NCI-H2227 (cell line): ENCODE measurements around the gene SPATA9.

Experiments
- DNase-seq: peaks from one replicate; lab custom pipeline; 2025; ENCODE audit not compliant: unreplicated experiment; lab: John Stamatoyannopoulos, UW

SPATA9 gene, protein sequence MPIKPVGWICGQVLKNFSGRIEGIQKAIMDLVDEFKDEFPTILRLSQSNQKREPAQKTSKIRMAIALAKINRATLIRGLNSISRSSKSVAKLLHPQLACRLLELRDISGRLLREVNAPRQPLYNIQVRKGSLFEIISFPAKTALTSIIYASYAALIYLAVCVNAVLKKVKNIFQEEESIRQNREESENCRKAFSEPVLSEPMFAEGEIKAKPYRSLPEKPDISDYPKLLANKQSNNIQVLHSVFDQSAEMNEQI

GRCh38 chr5:95682891-95683290, at the start of gene SPATA9:
Gene SPATA9, minus strand, starts transcription at chr5:95682991. Its CDS starts 137 bp downstream, at chr5:95682854.
- DNase-seq = no peak

DNA sequence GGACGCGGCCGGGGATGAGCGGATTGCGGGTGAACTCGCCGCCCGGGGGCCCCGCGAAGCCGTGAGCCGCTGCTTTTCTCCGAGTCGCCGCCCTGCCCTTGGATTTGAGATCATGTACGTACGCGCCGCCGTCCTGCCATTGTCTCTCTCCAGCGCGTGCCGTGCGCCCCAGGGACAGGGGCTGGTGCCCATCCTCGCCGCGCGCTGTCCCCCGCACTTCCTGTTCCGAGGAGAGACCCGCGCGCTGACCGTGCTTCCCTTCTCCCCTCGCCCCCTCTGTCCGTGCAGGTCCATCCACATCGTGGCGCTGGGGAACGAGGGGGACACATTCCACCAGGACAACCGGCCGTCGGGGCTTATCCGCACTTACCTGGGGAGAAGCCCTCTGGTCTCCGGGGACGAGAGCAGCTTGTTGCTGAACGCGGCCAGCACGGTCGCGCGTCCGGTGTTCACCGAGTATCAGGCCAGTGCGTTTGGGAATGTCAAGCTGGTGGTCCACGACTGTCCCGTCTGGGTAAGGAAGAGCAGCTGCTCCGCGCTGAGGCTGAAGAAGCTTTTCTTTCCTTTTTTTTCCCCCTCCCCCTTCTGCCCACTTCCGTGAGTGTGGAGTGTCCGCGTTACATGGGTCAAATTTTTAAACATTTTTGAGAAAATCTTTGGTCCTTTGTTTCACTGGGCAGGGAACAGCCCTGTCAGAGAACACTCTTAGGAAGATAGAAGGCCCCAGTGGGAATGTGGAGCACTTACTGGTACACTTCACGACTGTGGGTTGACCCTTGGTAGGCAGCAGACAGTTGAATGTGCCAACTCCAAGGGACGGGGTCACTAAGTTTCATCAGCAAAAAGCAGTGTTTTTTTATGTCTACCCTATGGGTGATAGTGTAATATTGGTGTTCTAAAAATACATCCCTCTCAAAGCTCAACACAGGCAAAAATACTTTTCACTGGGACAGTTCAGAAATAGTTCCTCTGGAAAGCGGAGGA, 49.1 kb upstream of the SPATA9 start:
- peak; percentile 57 for DNase-seq

DNA sequence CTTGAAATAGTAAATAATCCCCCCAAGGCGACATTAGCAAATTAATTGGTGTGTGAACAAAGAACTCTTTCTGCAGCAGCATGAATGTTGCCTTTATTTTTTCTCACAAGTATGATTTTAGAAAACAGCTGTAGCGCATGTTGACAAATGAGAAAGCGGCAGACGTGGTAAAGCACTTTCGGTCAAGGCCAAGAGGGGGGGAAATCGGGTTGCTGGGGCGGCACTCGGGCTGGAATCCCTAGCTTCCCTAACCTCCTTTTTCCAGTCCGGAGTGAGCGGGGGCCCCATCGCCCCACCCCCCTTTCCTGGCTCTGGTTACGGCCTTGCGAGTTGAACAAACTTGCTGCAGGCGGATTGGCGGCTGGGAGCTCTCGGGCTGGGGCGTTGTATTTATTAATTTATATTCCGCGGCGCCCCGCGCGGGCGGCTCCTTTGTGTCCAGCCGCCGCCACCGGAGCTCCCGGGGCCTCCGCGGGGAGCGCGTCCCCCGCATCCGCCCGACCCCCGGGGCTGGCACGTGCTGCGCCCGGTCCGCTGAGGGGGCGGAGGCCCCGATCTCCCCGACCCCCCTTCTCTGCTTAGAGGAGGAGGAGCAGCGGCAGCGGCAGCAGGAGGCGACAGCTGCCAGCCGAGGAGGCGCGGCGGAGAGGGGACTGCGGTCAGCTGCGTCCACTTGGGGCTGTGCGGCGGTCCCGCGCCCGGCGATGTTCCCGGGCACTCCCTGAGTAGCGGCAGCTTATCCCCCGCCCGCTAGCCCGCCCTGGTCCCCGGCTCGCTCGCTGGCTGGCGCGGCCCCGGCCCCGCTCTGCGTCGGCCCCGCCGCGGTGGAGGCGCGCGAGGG, 48.2 kb upstream of the SPATA9 start, which contains the start of gene RHOBTB3:
RHOBTB3 (plus strand) TSS at position 607 of the 841 bp plus-strand sequence. CDS start 347 bp downstream, outside the sequence.
- peak; percentile 87 for DNase-seq

GRCh38 chr5:95730011-95730700, 47.4 kb upstream of the SPATA9 start:
- DNase-seq = no peak

DNA sequence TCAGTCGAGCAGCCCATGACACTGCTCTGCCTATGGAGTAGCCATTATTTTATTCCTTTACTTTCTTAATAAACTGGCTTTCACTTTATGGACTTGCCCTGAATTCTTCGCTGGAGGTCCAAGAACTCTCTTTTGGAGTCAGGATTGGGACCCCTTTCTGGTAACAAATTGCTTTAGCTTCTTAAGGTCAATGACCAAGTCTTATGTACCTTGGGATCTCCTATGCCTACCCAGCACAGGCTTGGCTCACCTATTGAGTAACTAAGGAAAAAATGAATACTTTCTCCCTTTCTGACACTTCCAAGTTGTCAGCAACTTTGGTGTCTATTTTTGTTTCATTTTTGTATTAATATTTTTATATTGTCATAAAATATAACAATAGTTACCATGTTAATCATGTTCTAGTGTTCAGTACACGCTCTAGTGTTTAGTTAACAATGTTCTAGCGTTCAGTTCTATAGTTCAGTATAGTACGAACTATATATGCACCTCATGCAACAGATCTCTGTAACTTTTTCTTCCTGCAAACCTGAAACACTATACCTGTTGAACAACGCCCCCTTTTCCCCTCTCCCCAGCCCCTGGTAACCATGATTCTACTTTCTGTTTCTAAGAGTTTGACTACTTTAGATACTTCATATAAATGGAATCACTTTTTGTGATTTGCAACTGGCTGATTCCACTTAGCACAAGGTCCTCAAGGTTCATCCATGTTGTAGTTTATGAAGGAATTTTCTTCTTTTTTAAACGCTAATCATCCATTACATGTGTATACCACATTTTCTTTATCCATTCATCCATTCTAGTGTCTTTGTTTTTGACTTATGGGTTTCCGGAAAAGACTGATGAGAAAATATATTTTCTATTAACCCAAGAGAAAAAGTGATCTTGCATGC, 46.6 kb upstream of the SPATA9 start:
- DNase-seq = no peak

GRCh38 chr5:95728494-95729114, 45.8 kb upstream of the SPATA9 start:
- DNase-seq = no peak

DNA sequence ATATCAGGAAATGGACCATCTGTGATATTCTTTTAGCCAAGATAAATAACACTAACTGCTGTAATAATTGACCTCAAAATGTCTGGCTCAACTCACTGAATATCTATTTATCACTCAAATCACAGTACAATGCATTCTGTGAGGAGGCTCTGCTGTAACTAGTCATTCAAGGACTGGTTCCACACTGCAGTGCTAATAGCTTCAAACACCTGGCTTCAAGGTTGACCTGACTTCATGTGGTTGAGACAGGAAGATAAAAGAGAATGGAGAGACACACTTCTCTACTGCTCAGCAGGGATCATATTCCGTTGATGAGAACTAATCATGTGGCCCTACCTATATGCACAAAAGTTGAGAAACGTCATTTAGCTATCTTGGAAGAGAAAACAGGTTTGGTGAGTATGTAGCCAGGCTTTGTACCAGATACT, 45.0 kb upstream of the SPATA9 start:
- peak; percentile 21 for DNase-seq

DNA sequence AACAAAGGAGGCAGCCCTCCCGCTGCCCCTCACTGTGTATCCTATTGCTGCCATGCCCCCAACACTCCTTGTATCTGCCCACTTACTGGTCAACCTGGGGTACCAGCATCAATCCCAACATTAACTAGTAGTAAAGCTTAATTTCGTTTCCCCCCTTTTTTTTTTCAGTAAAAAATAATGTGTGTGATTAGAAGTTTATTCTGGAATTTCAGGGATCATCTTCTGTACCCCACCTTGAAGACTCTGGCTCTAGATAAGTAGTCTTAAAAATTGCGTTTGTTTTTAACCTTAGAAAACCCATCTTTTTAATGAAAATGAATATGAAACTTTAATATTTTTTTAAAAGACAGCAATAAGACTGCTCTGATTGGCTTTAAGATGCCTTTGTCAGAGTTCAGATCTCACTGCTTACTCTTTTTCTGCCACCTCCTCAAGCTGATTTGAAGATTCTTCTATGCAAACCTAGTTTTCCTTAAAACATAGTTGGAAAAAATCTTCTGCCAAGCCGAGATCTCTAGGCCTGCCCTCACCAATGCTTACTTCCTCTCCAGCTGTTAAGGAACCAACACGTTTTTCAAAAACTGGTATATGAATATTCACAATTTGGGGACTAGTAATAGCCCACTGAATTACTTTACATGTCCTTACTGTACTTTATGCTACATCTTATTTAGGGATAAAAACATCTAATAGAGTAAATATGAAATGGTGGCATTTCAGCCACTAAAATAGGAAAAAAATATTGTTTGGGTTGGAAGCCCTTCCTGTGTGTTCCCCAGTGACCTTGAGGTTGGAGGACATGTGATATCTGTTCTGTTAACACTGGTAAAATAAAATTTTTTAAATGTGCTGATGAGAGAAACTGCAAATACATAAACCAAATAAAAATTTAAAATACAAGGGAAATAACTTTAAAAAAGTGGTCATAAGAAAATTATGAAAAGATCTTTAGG, 44.3 kb upstream of the SPATA9 start:
- DNase-seq = no peak

DNA sequence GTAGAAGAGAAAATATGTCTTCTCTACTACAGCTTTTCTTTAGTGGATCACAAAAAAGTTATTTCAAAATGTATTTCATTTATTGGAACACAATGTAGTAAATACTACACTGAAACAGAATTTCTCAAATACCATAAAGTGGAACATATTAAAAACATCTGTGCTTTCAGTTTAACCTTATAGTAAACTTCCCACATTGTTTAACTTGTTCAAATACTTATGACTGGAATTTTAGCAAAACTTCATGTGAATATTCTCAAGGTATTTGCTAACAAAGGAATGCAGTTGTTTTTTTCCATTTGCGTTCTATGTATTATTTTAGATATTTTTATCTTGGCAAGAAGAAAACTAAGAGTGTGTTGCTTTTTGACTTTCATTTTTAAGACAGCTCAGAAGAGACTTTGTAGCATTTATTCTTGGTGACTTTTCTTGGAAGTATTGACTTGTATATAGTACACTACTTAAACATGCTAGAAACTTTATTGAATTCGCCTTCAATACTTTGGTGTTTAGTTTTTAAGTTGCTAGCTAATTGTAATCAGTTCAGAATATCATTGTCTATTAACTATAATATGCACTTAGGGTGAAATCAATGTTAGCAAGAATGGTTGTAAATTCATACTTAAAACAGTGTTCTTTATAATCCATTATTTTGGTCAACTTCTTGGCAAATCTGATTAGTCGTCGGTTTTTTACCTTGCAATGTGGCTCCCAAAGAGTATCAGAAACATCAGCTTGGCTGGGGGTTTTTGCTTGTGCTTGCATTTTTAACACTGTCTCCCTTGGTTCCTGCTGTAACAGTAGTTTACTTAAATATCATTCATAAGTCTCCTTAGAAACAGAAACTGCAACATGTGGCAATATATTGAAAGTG, 43.4 kb upstream of the SPATA9 start:
- DNase-seq = no peak

DNA sequence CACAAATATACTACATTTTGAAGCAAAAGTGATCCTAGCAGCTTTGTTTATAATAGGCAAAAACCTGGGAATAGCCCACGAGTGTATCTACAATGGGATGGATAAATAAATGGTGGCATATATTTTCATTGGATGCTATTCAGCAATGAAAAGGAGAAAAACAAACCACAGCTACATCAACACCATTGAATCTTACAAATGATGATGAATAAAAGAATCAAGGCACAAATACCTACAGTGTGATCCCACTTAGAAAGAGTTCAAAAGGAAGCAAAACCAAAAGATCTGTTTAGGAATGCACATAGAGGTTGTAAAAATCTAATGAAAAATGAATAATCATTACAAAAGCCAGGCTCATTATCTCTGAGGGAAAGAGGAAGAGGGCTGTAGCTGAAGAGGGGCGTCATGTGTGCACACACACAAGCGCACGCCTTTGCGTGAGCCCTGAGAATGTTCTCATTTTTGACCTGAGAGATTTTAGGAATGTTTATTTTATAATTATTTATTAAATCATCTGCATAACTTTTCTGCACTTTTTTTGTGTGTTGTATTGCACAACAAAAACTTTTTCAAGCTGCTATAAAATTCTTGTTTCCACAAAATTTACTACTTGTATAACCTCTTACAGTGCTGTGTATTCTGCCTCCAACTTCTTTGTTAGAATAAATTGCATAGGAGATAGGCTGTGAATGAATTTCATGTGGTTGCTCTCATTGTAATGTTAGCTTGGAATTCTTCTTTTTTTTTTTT, 42.5 kb upstream of the SPATA9 start:
- no peak for DNase-seq

GRCh38 chr5:95723632-95724369, 41.0 kb upstream of the SPATA9 start:
- DNase-seq = no peak

DNA sequence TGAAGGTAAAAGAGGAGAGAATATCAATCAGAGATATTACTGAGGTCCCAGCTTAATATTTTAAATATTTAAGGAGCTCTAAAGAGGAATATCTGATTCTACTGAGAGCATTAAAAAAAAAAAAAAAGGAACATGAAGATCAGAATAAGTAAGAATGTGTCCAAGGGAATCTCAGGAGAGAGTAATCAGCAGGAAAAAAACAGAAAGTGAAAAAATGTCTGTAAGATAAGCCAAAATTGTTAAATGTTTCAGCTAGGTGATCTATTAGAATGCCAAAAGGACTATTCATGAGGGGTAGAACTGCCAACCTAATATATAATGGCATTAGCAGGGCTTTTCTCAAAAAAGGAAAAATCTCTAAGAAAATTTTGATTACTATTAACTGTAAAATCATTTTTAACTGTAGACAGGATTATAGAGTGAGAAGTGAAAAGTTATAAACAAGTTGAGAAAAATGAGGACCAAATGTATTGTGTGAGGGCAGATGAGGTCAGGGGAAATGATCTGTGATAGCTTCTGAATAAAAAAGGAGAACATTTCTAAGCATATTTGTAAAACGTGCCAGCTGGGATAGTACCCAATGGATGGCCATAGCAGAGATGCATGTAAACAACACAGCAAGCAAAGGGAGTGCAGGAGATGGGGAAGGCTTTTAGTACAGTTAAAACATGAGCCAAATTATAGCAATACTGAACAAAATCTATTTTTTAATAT, 38.9 kb upstream of the SPATA9 start:
- no peak for DNase-seq

GRCh38 chr5:95720094-95720786, 37.4 kb upstream of the SPATA9 start:
- no peak for DNase-seq

- no peak for DNase-seq
These were observed 35.9 kb upstream of the SPATA9 start for GRCh38 chr5:95718738-95719137.
